Hepatic stellate cell (primary cell): ENCODE results near the gene GALNT2.

Experiments
- DNase-seq: peaks from one replicate; pipeline ENCODE4 v3.0.0; 2011; ENCODE audit warnings: low spot score

GALNT2 gene

GRCh38 chr1:230145953-230146476 is 79.0 kb downstream of the GALNT2 start:
- no peak for DNase-seq

GRCh38 chr1:230146709-230147108 is 79.7 kb downstream of the GALNT2 start:
- no peak for DNase-seq

- peak; percentile 25 for DNase-seq
These were observed 80.5 kb downstream of the GALNT2 start for GRCh38 chr1:230147253-230148125.

GRCh38 chr1:230148126-230148652 is 81.2 kb downstream of the GALNT2 start:
- no peak for DNase-seq

- no peak for DNase-seq
These were observed 81.9 kb downstream of the GALNT2 start for GRCh38 chr1:230148768-230149469.

GRCh38 chr1:230149751-230150584 is 82.9 kb downstream of the GALNT2 start:
- no peak for DNase-seq

- DNase-seq: no peak
These were observed 83.6 kb downstream of the GALNT2 start for GRCh38 chr1:230150615-230151014.

- no peak for DNase-seq
These were observed 85.0 kb downstream of the GALNT2 start for GRCh38 chr1:230151924-230152468.

GRCh38 chr1:230152999-230153398 is 86.0 kb downstream of the GALNT2 start:
- DNase-seq: no peak

GRCh38 chr1:230153641-230154296 is 86.7 kb downstream of the GALNT2 start:
- DNase-seq: no peak

GRCh38 chr1:230155021-230155420 is 88.0 kb downstream of the GALNT2 start:
- DNase-seq: no peak

GRCh38 chr1:230156068-230156467 is 89.0 kb downstream of the GALNT2 start:
- no peak for DNase-seq

- no peak for DNase-seq
These were observed 89.5 kb downstream of the GALNT2 start for GRCh38 chr1:230156536-230156935.

- no peak for DNase-seq
These were observed 90.7 kb downstream of the GALNT2 start for GRCh38 chr1:230157420-230158390.

GRCh38 chr1:230158415-230159291 is 91.6 kb downstream of the GALNT2 start:
- DNase-seq: no peak

- no peak for DNase-seq
These were observed 92.5 kb downstream of the GALNT2 start for GRCh38 chr1:230159580-230159979.

- DNase-seq: no peak
These were observed 94.1 kb downstream of the GALNT2 start for GRCh38 chr1:230160957-230161771.

- no peak for DNase-seq
These were observed 96.2 kb downstream of the GALNT2 start for GRCh38 chr1:230163205-230163604.
